GM10266 (cell line): ENCODE data around the gene MANF.

ENCODE experiments used
- DNase-seq: peaks from one replicate; pipeline ENCODE4 v3.0.0; 2012; ENCODE audit errors: extremely low spot score
- TF ChIP-seq, protein P1 (sequence below): IDR thresholded peaks from 2 replicates; pipeline ENCODE4 v1.5.1; 2012; ENCODE audit warnings: mild to moderate bottlenecking, low read depth; ENCODE audit not compliant: control insufficient read depth, insufficient read depth; ENCODE audit errors: missing control alignments

The MANF gene

DNA sequence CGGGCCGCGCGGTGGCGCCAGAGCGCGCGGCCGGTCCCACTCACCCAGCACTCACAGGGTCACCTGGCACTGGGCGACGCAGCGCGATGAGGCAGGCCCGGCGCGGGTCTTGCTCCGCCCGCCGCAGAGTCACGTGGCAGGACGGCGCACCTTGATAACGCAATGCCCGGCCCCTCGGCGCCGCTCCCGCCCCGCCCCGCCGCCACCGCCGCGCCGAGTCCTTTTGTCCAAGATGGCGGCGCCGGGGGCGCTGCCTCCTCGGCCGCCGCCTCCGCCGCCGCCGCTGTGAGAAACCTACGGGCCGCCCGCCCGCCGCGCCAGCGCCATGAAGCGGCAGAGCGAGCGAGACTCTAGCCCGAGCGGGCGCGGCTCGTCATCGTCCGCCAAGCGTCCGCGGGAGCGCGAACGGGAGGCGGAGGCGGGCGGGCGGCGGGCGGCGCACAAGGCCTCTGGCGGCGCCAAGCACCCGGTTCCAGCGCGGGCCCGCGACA lies 6.0 kb downstream of the MANF start, which contains the start of gene RBM15B:
Gene RBM15B, plus strand, starts transcription at position 211 of the 491 bp plus-strand sequence. Its CDS starts 115 bp downstream, at position 326.
- TF ChIP-seq, protein P1, sequence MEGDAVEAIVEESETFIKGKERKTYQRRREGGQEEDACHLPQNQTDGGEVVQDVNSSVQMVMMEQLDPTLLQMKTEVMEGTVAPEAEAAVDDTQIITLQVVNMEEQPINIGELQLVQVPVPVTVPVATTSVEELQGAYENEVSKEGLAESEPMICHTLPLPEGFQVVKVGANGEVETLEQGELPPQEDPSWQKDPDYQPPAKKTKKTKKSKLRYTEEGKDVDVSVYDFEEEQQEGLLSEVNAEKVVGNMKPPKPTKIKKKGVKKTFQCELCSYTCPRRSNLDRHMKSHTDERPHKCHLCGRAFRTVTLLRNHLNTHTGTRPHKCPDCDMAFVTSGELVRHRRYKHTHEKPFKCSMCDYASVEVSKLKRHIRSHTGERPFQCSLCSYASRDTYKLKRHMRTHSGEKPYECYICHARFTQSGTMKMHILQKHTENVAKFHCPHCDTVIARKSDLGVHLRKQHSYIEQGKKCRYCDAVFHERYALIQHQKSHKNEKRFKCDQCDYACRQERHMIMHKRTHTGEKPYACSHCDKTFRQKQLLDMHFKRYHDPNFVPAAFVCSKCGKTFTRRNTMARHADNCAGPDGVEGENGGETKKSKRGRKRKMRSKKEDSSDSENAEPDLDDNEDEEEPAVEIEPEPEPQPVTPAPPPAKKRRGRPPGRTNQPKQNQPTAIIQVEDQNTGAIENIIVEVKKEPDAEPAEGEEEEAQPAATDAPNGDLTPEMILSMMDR, result peak; percentile 96
- peak; percentile 98 for DNase-seq

DNA sequence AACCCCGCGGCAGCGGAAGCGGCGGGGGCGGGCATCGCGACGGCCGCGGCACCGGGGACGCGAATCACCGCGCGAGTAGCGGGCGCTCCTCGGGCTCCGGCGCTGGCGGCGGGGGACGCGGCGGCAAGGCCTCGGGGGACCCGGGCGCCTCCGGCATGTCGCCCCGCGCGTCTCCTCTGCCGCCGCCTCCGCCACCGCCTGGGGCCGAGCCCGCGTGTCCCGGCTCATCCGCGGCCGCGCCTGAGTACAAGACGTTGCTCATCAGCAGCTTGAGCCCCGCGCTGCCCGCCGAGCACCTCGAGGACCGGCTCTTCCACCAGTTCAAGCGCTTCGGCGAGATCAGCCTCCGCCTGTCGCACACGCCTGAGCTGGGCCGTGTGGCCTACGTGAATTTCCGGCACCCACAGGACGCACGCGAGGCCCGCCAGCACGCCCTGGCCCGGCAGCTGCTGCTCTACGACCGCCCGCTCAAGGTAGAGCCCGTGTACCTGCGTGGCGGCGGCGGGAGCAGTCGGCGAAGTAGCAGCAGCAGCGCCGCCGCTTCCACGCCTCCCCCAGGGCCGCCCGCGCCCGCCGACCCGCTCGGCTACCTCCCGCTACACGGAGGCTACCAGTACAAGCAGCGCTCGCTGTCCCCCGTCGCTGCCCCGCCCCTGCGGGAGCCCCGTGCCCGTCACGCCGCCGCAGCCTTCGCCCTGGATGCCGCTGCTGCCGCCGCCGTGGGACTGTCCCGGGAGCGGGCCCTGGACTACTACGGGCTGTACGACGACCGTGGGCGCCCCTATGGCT lies 6.7 kb downstream of the MANF start:
- TF ChIP-seq, protein P1, result no peak
- peak; percentile 63 for DNase-seq

DNA sequence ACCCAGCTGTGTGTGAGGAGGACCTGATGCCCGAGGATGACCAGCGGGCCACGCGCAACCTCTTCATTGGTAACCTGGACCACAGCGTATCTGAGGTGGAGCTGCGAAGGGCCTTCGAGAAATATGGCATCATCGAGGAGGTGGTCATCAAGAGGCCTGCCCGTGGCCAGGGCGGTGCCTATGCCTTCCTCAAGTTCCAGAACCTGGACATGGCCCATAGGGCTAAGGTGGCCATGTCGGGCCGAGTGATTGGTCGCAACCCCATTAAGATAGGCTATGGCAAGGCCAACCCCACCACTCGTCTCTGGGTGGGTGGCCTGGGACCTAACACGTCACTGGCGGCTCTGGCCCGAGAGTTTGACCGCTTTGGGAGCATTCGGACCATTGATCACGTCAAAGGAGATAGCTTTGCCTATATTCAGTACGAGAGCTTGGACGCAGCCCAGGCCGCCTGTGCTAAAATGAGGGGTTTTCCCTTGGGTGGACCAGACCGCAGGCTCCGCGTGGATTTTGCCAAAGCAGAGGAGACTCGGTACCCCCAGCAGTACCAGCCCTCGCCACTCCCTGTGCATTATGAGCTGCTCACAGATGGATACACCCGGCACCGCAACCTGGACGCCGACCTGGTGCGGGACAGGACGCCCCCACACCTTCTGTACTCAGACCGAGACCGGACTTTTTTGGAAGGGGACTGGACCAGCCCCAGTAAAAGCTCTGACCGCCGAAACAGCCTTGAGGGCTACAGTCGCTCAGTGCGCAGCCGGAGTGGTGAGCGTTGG lies 7.5 kb downstream of the MANF start:
- TF ChIP-seq, protein P1, result no peak
- DNase-seq, result no peak

DNA sequence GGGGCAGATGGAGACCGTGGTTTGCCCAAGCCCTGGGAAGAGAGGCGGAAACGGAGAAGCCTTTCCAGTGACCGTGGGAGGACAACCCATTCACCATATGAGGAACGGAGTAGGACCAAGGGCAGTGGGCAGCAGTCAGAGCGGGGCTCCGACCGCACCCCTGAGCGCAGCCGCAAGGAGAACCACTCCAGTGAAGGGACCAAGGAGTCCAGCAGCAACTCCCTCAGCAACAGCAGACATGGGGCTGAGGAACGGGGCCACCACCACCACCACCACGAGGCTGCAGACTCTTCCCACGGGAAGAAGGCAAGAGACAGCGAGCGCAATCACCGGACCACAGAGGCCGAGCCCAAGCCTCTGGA lies 8.0 kb downstream of the MANF start:
- DNase-seq, result no peak
- TF ChIP-seq, protein P1, result no peak

DNA sequence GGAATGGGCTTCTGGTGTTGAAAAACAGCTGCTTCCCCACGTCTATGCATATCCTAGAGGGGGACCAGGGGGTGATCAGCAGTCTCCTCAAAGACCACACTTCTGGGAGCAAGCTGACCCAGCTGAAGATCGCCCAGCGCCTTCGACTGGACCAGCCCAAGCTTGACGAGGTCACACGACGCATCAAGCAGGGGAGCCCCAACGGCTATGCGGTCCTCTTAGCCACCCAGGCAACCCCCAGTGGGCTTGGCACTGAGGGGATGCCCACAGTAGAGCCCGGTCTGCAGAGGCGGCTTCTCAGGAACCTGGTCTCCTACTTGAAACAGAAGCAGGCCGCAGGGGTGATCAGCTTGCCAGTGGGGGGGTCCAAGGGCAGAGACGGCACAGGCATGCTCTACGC lies 8.5 kb downstream of the MANF start:
- DNase-seq, result no peak
- TF ChIP-seq, protein P1, result no peak

DNA sequence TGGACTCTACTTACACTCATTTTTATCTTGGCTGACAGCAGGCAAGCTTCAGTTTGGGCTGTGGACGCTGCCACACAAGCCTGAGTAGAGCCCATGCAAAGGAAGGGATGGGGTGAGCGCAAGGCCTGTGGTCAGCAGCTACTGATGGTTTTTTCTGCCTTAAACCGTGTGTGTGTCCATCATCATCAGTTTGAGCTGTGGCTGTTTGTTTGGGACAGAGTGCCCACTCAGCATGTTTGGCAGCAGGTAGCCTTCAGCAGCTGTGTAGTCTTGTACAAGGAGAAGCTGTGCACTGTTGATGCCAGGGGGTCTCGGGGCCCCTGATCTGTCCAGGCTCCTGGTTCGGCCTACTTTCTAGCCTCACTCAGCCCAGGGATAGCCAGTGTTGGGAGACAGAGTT lies 9.4 kb downstream of the MANF start:
- no peak for DNase-seq
- TF ChIP-seq, protein P1, result no peak
